Gastrocnemius medialis (tissue), 4 donors: ENCODE data around the gene CFLAR.

Experiments
- POLR2A ChIP-seq, 2 donors: fragments of 450-650 bp; IDR thresholded peaks; one replicate each; pipeline ENCODE4 v1.6.1; 2017; ENCODE audit warnings: antibody characterized with exemption in 2 of 2, mild to moderate bottlenecking in 2 of 2, moderate library complexity in 2 of 2
- TF ChIP-seq, protein P1 (sequence below), 5 experiments: fragments of 450-650 bp in 3 of 5; fragments of 200-600 bp in 2 of 5; sonication (generic) in 2 of 5; IDR thresholded peaks in 4 of 5; conservative IDR thresholded peaks in 1 of 5; 1 replicate in 4 of 5; 2 replicates in 1 of 5; pipeline ENCODE4 v1.5.1; 2016 to 2019; ENCODE audit warnings: antibody characterized with exemption in 5 of 5, mild to moderate bottlenecking in 3 of 5, moderate library complexity in 3 of 5

DNA sequence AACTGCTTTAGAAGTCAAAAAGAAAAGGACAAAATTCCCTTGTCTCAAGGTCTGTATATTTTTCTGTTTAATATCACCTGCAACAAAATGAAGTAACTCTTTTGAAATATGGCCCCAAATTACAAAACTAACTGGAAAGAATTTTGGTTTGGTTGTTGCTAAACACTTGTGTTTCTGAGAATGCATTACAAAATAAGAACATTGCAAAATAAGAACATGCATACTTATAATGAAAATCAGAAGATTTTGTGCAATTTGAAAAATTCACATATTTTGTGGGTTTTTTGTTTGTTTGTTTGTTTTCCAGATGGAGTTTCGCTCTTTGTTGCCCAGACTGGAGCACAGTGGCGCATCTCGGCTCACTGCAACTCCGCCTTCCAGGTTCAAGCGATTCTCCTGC lies 22.4 kb upstream of the CFLAR start:
- TF ChIP-seq POLR2A (IDR thresholded peaks at IDR 0.05) = no peak
- TF ChIP-seq, protein P1, sequence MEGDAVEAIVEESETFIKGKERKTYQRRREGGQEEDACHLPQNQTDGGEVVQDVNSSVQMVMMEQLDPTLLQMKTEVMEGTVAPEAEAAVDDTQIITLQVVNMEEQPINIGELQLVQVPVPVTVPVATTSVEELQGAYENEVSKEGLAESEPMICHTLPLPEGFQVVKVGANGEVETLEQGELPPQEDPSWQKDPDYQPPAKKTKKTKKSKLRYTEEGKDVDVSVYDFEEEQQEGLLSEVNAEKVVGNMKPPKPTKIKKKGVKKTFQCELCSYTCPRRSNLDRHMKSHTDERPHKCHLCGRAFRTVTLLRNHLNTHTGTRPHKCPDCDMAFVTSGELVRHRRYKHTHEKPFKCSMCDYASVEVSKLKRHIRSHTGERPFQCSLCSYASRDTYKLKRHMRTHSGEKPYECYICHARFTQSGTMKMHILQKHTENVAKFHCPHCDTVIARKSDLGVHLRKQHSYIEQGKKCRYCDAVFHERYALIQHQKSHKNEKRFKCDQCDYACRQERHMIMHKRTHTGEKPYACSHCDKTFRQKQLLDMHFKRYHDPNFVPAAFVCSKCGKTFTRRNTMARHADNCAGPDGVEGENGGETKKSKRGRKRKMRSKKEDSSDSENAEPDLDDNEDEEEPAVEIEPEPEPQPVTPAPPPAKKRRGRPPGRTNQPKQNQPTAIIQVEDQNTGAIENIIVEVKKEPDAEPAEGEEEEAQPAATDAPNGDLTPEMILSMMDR (IDR thresholded peaks at IDR 0.05 in 4 of 5, conservative IDR thresholded peaks at IDR 0.05 in 1 of 5) = no peak
